A549 treated with ZK216348 at 1 μM for 4 hours (cell line): ENCODE results near the gene ZNF830. TPM values are rescaled to one million over a fixed set of nuclear protein-coding genes. Genes with fewer than 3 reads are reported as not detected.

Experiments
- total RNA-seq: library from RNA; stranded (reverse); fragments of 200-300 nt; extraction: Qiagen RNA extraction; gene quantifications from 5 replicates; pipeline ENCODE4 v1.2.3, GENCODE V29; 2022; ENCODE audit warnings: low read depth

ZNF830 gene
- total RNA-seq = 13.2 to 24.7 TPM (median 15.2 TPM) in 5 replicates

GRCh38 chr17:34961093-34961911 is at the start of gene ZNF830, which contains the start of gene CCT6B:
Gene ZNF830, plus strand, starts transcription at chr17:34961540. Its CDS starts 27 bp downstream, at chr17:34961567.
Gene CCT6B, minus strand, starts transcription at chr17:34961460. Its CDS starts 67 bp downstream, at chr17:34961393.

GRCh38 chr17:34980353-34980680 is 19.0 kb downstream of the ZNF830 start, which contains the start of gene LIG3:
Gene LIG3, plus strand, starts transcription at chr17:34980512. Its CDS starts 2,494 bp downstream, at chr17:34983006.

Other genes with a start within 250 kb of the ZNF830 start
- gene CCT6B, start 80 bp upstream of the ZNF830 start, total RNA-seq = 0.91 to 1.5 TPM (median 1.3 TPM) in 5 replicates
- 16.6 to 22.2 TPM (median 21.6 TPM) in 5 replicates for gene LIG3, start 19.0 kb downstream of the ZNF830 start, total RNA-seq
- gene RFFL, start 102.2 kb downstream of the ZNF830 start, total RNA-seq = 44.3 to 58.0 TPM (median 51.1 TPM) in 5 replicates
- gene RAD51D, start 158.3 kb downstream of the ZNF830 start, total RNA-seq = 20.6 to 33.4 TPM (median 27.8 TPM) in 5 replicates
- 0.11 TPM in 1 of 5 replicates, not detected in the others for gene FNDC8, start 160.1 kb downstream of the ZNF830 start, total RNA-seq
- 26.5 to 40.5 TPM (median 37.2 TPM) in 5 replicates for gene NLE1, start 180.8 kb downstream of the ZNF830 start, total RNA-seq
- not detected in 5 replicates for gene UNC45B, start 186.3 kb downstream of the ZNF830 start, total RNA-seq
- gene SLC35G3, start 232.9 kb downstream of the ZNF830 start, total RNA-seq = not detected in 5 replicates